ENCODE results near the gene TAGLN.

GRCh38 chr11:117202386-117203068 lies 3.4 kb downstream of the TAGLN start:
- TF ChIP-seq CTCF (IDR thresholded peaks at IDR 0.05) (no peak), EZH2 (IDR thresholded peaks at IDR 0.05; ENCODE audit: borderline replicate concordance, insufficient read depth, low read depth, low read length, poor library complexity, severe bottlenecking) (no peak)

All from B cell (primary cell).